Testis (tissue), 2 donors: ENCODE data around the gene SNTN.

Experiments
- CTCF ChIP-seq, 3 experiments: fragments of 450-650 bp in 2 of 3; fragments of 200-600 bp in 1 of 3; sonication (generic) in 1 of 3; IDR thresholded peaks; one replicate each; pipeline ENCODE4 v1.5.1; 2016 to 2019; ENCODE audit warnings: antibody characterized with exemption in 3 of 3, mild to moderate bottlenecking in 2 of 3, moderate library complexity in 1 of 3
- POLR2A ChIP-seq: fragments of 450-650 bp; IDR thresholded peaks from one replicate; pipeline ENCODE4 v1.6.1; 2017; ENCODE audit warnings: antibody characterized with exemption, mild to moderate bottlenecking, moderate library complexity

GRCh38 chr3:63670544-63670943 is 18.1 kb downstream of the SNTN start:
- TF ChIP-seq CTCF (IDR thresholded peaks at IDR 0.05) (no peak), POLR2A (no peak)
